Right lobe of liver (tissue), 6 donors: ENCODE data around the gene ASTN1. TPM values are rescaled to one million over a fixed set of nuclear protein-coding genes. Genes with fewer than 3 reads are reported as not detected.

ENCODE experiments used
- ATAC-seq, 4 donors: fragments of 200-7000 bp; cut with Tn5 transposase; one replicate each; pipeline ENCODE4 v1.9.1; 2020; ENCODE audit warnings: mild to moderate bottlenecking in 4 of 4, moderate library complexity in 4 of 4
- DNase-seq, 3 donors: peaks; one replicate each; pipeline ENCODE4 v3.0.0-alpha.2; 2020
- H3K27ac ChIP-seq, 3 donors: fragments of 200-600 bp; one replicate each; pipeline ENCODE4 v1.8.0; 2022
- H3K27me3 ChIP-seq, 2 donors: fragments of 200-600 bp; one replicate each; pipeline ENCODE4 v1.8.0; 2022
- H3K36me3 ChIP-seq, 4 donors: fragments of 200-600 bp; sonication (generic) in 1 of 4; one replicate each; pipeline versions ENCODE4 v1.5.1 to v1.8.0; 2017 to 2022; ENCODE audit warnings: control low read depth in 1 of 4
- H3K4me1 ChIP-seq, 4 donors: fragments of 200-600 bp; sonication (generic) in 1 of 4; one replicate each; pipeline versions ENCODE4 v1.5.1 to v1.8.0; 2017 to 2022; ENCODE audit warnings: control low read depth in 1 of 4
- H3K4me3 ChIP-seq, 3 donors: fragments of 200-600 bp; one replicate each; pipeline ENCODE4 v1.8.0; 2022
- H3K9me3 ChIP-seq, 4 donors: fragments of 200-600 bp; sonication (generic) in 1 of 4; one replicate each; pipeline versions ENCODE4 v1.5.1 to v1.8.0; 2017 to 2022; ENCODE audit warnings: control low read depth in 1 of 4
- CTCF ChIP-seq, 4 donors: fragments of 200-600 bp in 3 of 4; fragments of 450-650 bp in 1 of 4; IDR thresholded peaks; one replicate each; pipeline versions ENCODE4 v1.5.1 to v1.8.0; 2016 to 2022; ENCODE audit warnings: antibody characterized with exemption in 4 of 4, mild to moderate bottlenecking in 2 of 4
- POLR2A ChIP-seq: fragments of 450-650 bp; IDR thresholded peaks from one replicate; pipeline ENCODE4 v1.6.1; 2017; ENCODE audit warnings: antibody characterized with exemption, mild to moderate bottlenecking
- WGBS: methylation state at CpG from one replicate; pipeline ENCODE4 v1.1.6; 2018; ENCODE audit warnings: low coverage, low lambda C conversion rate; ENCODE audit not compliant: insufficient coverage; ENCODE audit errors: missing lambda C conversion rate; 5-methylcytosine and 5-hydroxymethylcytosine counted together
- intact Hi-C, 2 donors: fragments of 100-400 bp; cut with DNase I; formaldehyde crosslinking; loops; one replicate each; pipeline versions ENCODE4 v1.11.2 to v1.14.1; 2022
- total RNA-seq, 6 experiments: library from RNA; depleted of rRNA in 2 of 6; stranded (reverse); fragments of >200 nt in 2 of 6; fragmentation: NEBNext Ultra II Directional in 3 of 6; extraction: Animal tissue kit (Norgen Biotek cat#: 25700) in 3 of 6; gene quantifications; one replicate each; pipeline versions ENCODE4 v1.1.0 to v1.2.4, GENCODE V29; 2016 to 2023
- donor health status: DM: no; HTN: yes; CAD: no.
- donor health status: DM: no; HTN: no; CAD: no.
- donor health status: DM: no; HTN: no; CAD: no.
- donor health status: DM: no; HTN: yes; CAD: no.
- donor health status: DM: no; HTN: yes; CAD: no.

ASTN1 gene
- total RNA-seq, 6 experiments from 2014 or later: 0.06 to 0.78 (median 0.18) TPM

GRCh38 chr1:177020851-177021589 is 143.5 kb downstream of the ASTN1 start:
- ATAC-seq (no peak), DNase-seq (no peak)
- WGBS: 55% methylated on average over 3 of the region's 3 CpGs
- TF ChIP-seq POLR2A (no peak), CTCF (IDR thresholded peaks at IDR 0.05) (no peak)
- Histone ChIP-seq H3K36me3 (no peaks in the 10 kb centered on the region), H3K9me3 (no peaks in the 10 kb centered on the region), H3K27me3 (no peaks in the 10 kb centered on the region), H3K27ac (no peak overlapping the region), H3K4me3 (no peak overlapping the region), H3K4me1 (no peaks in the 10 kb centered on the region)
- intact Hi-C loops: no loop called here

- DNase-seq: no peak
- no peak overlapping the region for H3K27ac ChIP-seq
- no peaks in the 10 kb centered on the region for H3K4me1 ChIP-seq
- no peak for TF ChIP-seq CTCF (IDR thresholded peaks at IDR 0.05)
- no peak for TF ChIP-seq POLR2A
- H3K27me3 ChIP-seq: no peaks in the 10 kb centered on the region
- intact Hi-C loops: no loop called here
- H3K36me3 ChIP-seq: no peaks in the 10 kb centered on the region
- no peak for ATAC-seq
- no peak overlapping the region for H3K4me3 ChIP-seq
- H3K9me3 ChIP-seq: no peaks in the 10 kb centered on the region
- WGBS: 62% methylated on average over 8 of the region's 12 CpGs
Observed at GRCh38 chr1:177017287-177017852, 147.1 kb downstream of the ASTN1 start.

GRCh38 chr1:177014325-177014724 is 150.2 kb downstream of the ASTN1 start:
- Histone ChIP-seq H3K9me3 (no peaks in the 10 kb centered on the region), H3K27me3 (no peaks in the 10 kb centered on the region), H3K4me3 (no peak overlapping the region), H3K36me3 (no peaks in the 10 kb centered on the region), H3K27ac (no peak overlapping the region), H3K4me1 (no peaks in the 10 kb centered on the region)
- TF ChIP-seq CTCF (IDR thresholded peaks at IDR 0.05): no peak
- TF ChIP-seq POLR2A: no peak
- ATAC-seq (no peak), DNase-seq (no peak)
- 49% methylated on average over 3 of the region's 3 CpGs for WGBS
- intact Hi-C loops: no loop called here

GRCh38 chr1:177012342-177012925 is 152.1 kb downstream of the ASTN1 start:
- Histone ChIP-seq H3K4me3 (no peak overlapping the region), H3K27ac (no peak overlapping the region), H3K36me3 (no peaks in the 10 kb centered on the region), H3K4me1 (no peaks in the 10 kb centered on the region), H3K9me3 (no peaks in the 10 kb centered on the region), H3K27me3 (no peaks in the 10 kb centered on the region)
- WGBS: 52% methylated on average over 2 of the region's 2 CpGs
- DNase-seq (no peak), ATAC-seq (no peak)
- intact Hi-C loops: no loop called here
- no peak for TF ChIP-seq POLR2A
- TF ChIP-seq CTCF (IDR thresholded peaks at IDR 0.05): no peak
